NB4 (cell line): ENCODE data around the gene RBFOX1.

Experiments used
- DNase-seq: peaks from one replicate; pipeline ENCODE4 v3.0.0; 2010; ENCODE audit warnings: low read depth
- H3K4me3 ChIP-seq: one replicate; pipeline ENCODE4 v1.5.1; 2011; ENCODE audit warnings: mild to moderate bottlenecking, low read depth, low read length, moderate library complexity
- CTCF ChIP-seq: IDR thresholded peaks from one replicate; pipeline ENCODE4 v1.5.1; 2012; ENCODE audit warnings: low read depth, low read length
- MAX ChIP-seq: IDR thresholded peaks from 2 replicates; pipeline ENCODE4 v1.6.1; 2011; ENCODE audit warnings: low read depth, low read length
- MYC ChIP-seq: IDR thresholded peaks from 2 replicates; pipeline ENCODE4 v1.6.1; 2011; ENCODE audit warnings: low read depth, low read length
- POLR2A ChIP-seq: IDR thresholded peaks from 2 replicates; pipeline ENCODE4 v1.6.1; 2011; ENCODE audit warnings: mild to moderate bottlenecking; ENCODE audit not compliant: insufficient read length; ENCODE audit errors: extremely low read depth

RBFOX1 gene

GRCh38 chr16:7550096-7550495 lies 217.5 kb downstream of the RBFOX1 start:
- TF ChIP-seq POLR2A (no peak), MYC (no peak), CTCF (no peak), MAX (no peak)
- DNase-seq: no peak
- H3K4me3 ChIP-seq: no peak overlapping the region

GRCh38 chr16:7555459-7555858 lies 222.8 kb downstream of the RBFOX1 start:
- no peak overlapping the region for H3K4me3 ChIP-seq
- no peak for DNase-seq
- TF ChIP-seq POLR2A (no peak), MYC (no peak), MAX (no peak), CTCF (no peak)

- TF ChIP-seq MYC: no peak
- TF ChIP-seq MAX: no peak
- TF ChIP-seq POLR2A: no peak
- no peak for TF ChIP-seq CTCF
- H3K4me3 ChIP-seq: no peak overlapping the region
- DNase-seq: no peak
Measured at GRCh38 chr16:7561908-7562405, 229.3 kb downstream of the RBFOX1 start.

GRCh38 chr16:7566360-7566759 lies 233.7 kb downstream of the RBFOX1 start:
- TF ChIP-seq POLR2A (no peak), MAX (no peak), CTCF (no peak)
- H3K4me3 ChIP-seq: no peak overlapping the region
- no peak for DNase-seq

- no peak for DNase-seq
- TF ChIP-seq MYC (no peak), CTCF (no peak), MAX (no peak), POLR2A (no peak)
- no peak overlapping the region for H3K4me3 ChIP-seq
Measured at GRCh38 chr16:7571366-7571765, 238.7 kb downstream of the RBFOX1 start.

GRCh38 chr16:7577588-7577987 lies 244.9 kb downstream of the RBFOX1 start:
- no peak overlapping the region for H3K4me3 ChIP-seq
- DNase-seq: no peak
- TF ChIP-seq CTCF (no peak), MAX (no peak), MYC (no peak), POLR2A (no peak)
